ENCODE results near the gene PDZD2. TPM values are rescaled to one million over a fixed set of nuclear protein-coding genes. Genes with fewer than 3 reads are reported as not detected.
"Not testable (repeated sequence)": the region's sequence is repeated elsewhere in the genome, so short reads cannot be mapped to it uniquely, and the experiment has no call there.

PDZD2 gene
- total RNA-seq, 2 donors from 2014 or later: 1.4 to 3.0 TPM

GRCh38 chr5:32109236-32109635 lies 470.3 kb downstream of the PDZD2 start:
- ATAC-seq (no peak), DNase-seq (no peak)
- no peak overlapping the region for H3K27ac Mint-ChIP-seq
- H3K36me3 Mint-ChIP-seq (ENCODE audit: low read depth): peaks cover 5% of the 10 kb centered on the region
- H3K9me3 ChIP-seq (ENCODE audit: control insufficient read depth, low read length, poor library complexity, severe bottlenecking): no peaks in the 10 kb centered on the region
- H3K4me3 Mint-ChIP-seq: no peak overlapping the region
- peaks cover 5% of the 10 kb centered on the region for H3K4me1 Mint-ChIP-seq
- H3K27me3 Mint-ChIP-seq: no peaks in the 10 kb centered on the region

DNA sequence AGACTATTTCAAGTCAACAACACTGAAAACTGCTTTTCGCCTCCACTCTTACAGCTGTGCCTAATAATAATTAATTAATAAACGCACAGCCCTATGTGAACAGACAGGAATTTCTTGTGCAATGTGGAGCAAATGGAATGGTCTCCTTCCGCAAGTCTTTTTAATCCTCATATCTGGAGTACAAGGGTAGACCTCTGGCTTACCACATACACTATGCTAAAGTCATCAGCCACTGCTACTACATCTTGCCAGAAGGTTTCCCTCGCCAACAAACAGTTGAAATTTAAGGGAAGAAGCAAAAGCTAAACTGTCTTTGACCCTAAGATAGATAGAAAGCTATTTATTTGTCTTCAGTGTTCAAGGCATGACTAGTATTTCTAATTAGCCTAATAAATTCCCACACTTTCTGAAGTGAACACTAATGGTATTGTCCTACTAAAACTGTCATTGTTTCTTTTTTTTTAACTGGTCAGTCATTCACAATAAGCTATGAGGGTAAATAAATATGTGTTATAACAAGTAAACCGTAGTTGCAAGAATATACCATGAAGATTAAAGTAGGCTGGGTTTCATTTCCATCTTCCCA lies 471.3 kb downstream of the PDZD2 start:
- Mint-ChIP-seq H3K27me3 (no peaks in the 10 kb centered on the region), H3K4me1 (peaks cover 5% of the 10 kb centered on the region), H3K27ac (no peak overlapping the region), H3K4me3 (no peak overlapping the region), H3K36me3 (ENCODE audit: low read depth) (peaks cover 5% of the 10 kb centered on the region)
- no peak for DNase-seq
- H3K9me3 ChIP-seq (ENCODE audit: control insufficient read depth, low read length, poor library complexity, severe bottlenecking): no peaks in the 10 kb centered on the region
- no peak for ATAC-seq

DNA sequence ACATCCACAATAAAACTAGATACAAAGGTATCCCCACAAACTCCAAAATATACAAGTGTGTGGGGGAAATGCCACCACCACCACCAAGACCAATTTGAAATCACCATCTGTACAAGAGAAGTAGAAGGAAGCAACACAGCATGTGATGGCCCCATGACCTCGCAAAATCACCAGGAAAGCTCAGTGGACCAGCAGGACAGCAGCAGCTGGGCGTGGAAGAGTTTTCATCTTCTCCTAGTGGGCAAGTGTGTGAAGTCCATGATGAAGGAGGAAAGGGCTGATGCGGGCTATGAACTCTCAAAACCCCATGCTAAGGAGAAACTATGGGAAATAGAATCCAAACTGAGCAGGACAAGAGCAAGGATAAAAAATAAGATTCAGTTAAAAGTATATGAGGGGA lies 477.1 kb downstream of the PDZD2 start:
- peak overlapping the region; percentile 74 for H3K27ac Mint-ChIP-seq

GRCh38 chr5:32116574-32117313 lies 477.8 kb downstream of the PDZD2 start:
- ATAC-seq (no peak), DNase-seq (no peak)
- Mint-ChIP-seq H3K27me3 (no peaks in the 10 kb centered on the region), H3K4me3 (no peak overlapping the region), H3K27ac (peak overlapping the region; percentile 74), H3K4me1 (peaks cover 22% of the 10 kb centered on the region), H3K36me3 (ENCODE audit: low read depth) (peaks cover 10% of the 10 kb centered on the region)
- H3K9me3 ChIP-seq (ENCODE audit: control insufficient read depth, low read length, poor library complexity, severe bottlenecking): no peaks in the 10 kb centered on the region

More for the DNA sequence above, 477.1 kb downstream of the PDZD2 start:
- no peaks in the 10 kb centered on the region for H3K27me3 Mint-ChIP-seq
- no peak for DNase-seq
- peaks cover 26% of the 10 kb centered on the region for H3K4me1 Mint-ChIP-seq
- peaks cover 11% of the 10 kb centered on the region for H3K36me3 Mint-ChIP-seq (ENCODE audit: low read depth)
- H3K9me3 ChIP-seq (ENCODE audit: control insufficient read depth, low read length, poor library complexity, severe bottlenecking): no peaks in the 10 kb centered on the region
- no peak overlapping the region for H3K4me3 Mint-ChIP-seq
- no peak for ATAC-seq

GRCh38 chr5:32118922-32119321 lies 480.0 kb downstream of the PDZD2 start:
- H3K4me1 Mint-ChIP-seq: peaks cover 25% of the 10 kb centered on the region
- ATAC-seq; H3K9me3 ChIP-seq (ENCODE audit: control insufficient read depth, low read length, poor library complexity, severe bottlenecking); DNase-seq; H3K36me3 Mint-ChIP-seq (ENCODE audit: low read depth); H3K4me3 Mint-ChIP-seq; H3K27me3 Mint-ChIP-seq: not testable (repeated sequence)
- peak overlapping the region; percentile 27 for H3K27ac Mint-ChIP-seq

DNA sequence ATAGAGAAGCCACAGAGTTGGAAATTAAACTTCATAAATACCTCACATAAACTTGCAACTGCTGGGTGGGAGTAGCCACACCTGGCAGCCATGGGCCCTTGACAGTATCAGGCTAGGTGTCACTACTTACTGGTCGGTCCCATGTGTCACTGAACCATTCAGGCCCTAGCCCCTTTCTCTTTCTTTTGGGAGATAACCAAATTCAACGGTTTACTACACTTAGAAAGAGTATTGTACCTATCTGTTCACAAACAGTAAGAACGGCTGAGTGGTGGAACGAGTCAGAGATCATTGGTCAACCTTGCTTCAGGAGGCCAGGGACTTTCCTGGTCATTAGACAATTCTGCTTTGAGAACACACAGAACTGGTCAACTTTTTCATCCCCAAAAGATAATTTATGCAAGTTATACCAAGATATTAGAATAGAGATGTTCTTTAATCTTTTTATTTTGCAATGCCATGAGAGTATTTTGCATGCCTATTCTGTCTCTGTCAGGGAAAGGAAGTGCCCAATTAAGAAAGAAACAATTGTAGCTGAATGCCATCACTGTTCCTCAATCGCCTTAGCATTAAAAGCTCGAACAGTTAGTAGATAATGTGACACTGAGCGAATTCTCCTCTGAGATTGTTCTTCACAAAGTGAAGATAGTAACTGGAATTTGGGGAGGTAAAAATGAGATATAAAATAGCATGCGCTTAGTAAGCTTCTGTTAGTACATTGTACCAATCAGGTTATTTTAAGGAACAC lies 484.3 kb downstream of the PDZD2 start:
- Mint-ChIP-seq H3K27me3 (no peaks in the 10 kb centered on the region), H3K4me1 (peaks cover 9% of the 10 kb centered on the region), H3K27ac (no peak overlapping the region), H3K4me3 (no peak overlapping the region), H3K36me3 (ENCODE audit: low read depth) (peaks cover 5% of the 10 kb centered on the region)
- DNase-seq (no peak), ATAC-seq (no peak)
- no peaks in the 10 kb centered on the region for H3K9me3 ChIP-seq (ENCODE audit: control insufficient read depth, low read length, poor library complexity, severe bottlenecking)

- no peaks in the 10 kb centered on the region for H3K9me3 ChIP-seq (ENCODE audit: control insufficient read depth, low read length, poor library complexity, severe bottlenecking)
- peaks cover 5% of the 10 kb centered on the region for H3K36me3 Mint-ChIP-seq (ENCODE audit: low read depth)
- H3K4me1 Mint-ChIP-seq: peaks cover 9% of the 10 kb centered on the region
- H3K4me3 Mint-ChIP-seq: no peak overlapping the region
- no peaks in the 10 kb centered on the region for H3K27me3 Mint-ChIP-seq
- DNase-seq: no peak
- no peak overlapping the region for H3K27ac Mint-ChIP-seq
- ATAC-seq: no peak
These were observed 485.2 kb downstream of the PDZD2 start for GRCh38 chr5:32123889-32124676.

DNA sequence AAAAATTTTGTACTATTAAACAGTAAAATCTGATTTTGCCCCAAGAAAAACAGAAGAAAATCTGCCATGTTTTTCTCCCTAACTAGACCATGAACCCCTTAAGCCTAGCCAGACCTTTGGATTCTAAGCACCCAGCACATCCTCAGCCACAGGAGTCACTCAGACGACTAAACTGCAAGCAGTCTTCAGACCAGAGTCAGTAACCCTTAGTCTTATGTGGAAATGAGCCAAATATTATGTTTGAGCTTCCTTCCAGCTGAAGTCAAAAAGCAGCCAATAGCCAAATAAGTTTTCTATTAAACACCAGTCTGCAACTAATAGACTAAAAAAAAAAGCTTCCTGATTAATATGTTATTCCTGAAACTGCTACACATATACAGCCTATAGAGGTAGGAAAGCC lies 487.8 kb downstream of the PDZD2 start:
- H3K36me3 Mint-ChIP-seq (ENCODE audit: low read depth): no peaks in the 10 kb centered on the region
- H3K27ac Mint-ChIP-seq: no peak overlapping the region
- ATAC-seq (no peak), DNase-seq (no peak)
- no peaks in the 10 kb centered on the region for H3K9me3 ChIP-seq (ENCODE audit: control insufficient read depth, low read length, poor library complexity, severe bottlenecking)
- H3K4me3 Mint-ChIP-seq: no peak overlapping the region
- peaks cover 16% of the 10 kb centered on the region for H3K4me1 Mint-ChIP-seq
- no peaks in the 10 kb centered on the region for H3K27me3 Mint-ChIP-seq

DNA sequence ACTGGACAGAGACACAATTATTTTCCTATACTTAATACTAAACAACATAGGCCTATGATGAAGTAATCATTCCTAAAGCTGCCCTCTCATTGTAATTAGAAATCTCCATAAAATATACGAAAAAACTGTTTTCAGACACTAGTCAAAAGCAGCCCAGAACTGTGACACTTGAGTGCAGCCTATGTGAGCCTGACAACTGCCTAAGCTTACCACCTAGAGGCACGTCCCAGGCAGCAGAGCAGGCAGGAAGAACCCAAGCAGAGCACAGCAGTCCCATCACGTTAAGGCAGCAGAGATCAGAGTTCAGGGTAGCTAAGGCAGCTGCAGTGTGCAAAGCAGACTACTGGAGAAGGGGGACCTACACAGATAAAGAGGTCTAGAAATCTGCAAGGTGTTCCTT lies 488.8 kb downstream of the PDZD2 start:
- Mint-ChIP-seq H3K36me3 (ENCODE audit: low read depth) (no peaks in the 10 kb centered on the region), H3K4me1 (peaks cover 19% of the 10 kb centered on the region), H3K27ac (peak overlapping the region; percentile 80), H3K27me3 (no peaks in the 10 kb centered on the region), H3K4me3 (no peak overlapping the region)
- DNase-seq: no peak
- H3K9me3 ChIP-seq (ENCODE audit: control insufficient read depth, low read length, poor library complexity, severe bottlenecking): no peaks in the 10 kb centered on the region
- no peak for ATAC-seq

- H3K4me1 Mint-ChIP-seq: peaks cover 21% of the 10 kb centered on the region
- no peaks in the 10 kb centered on the region for H3K27me3 Mint-ChIP-seq
- H3K4me3 Mint-ChIP-seq: no peak overlapping the region
- no peak for ATAC-seq
- no peak for DNase-seq
- H3K27ac Mint-ChIP-seq: peak overlapping the region; percentile 80
- H3K36me3 Mint-ChIP-seq (ENCODE audit: low read depth): peaks cover 3% of the 10 kb centered on the region
- H3K9me3 ChIP-seq (ENCODE audit: control insufficient read depth, low read length, poor library complexity, severe bottlenecking): no peaks in the 10 kb centered on the region
These were observed 490.2 kb downstream of the PDZD2 start for GRCh38 chr5:32129074-32129598.

- no peaks in the 10 kb centered on the region for H3K27me3 Mint-ChIP-seq
- peak overlapping the region; percentile 19 for H3K27ac Mint-ChIP-seq
- H3K4me3 Mint-ChIP-seq: no peak overlapping the region
- no peaks in the 10 kb centered on the region for H3K9me3 ChIP-seq (ENCODE audit: control insufficient read depth, low read length, poor library complexity, severe bottlenecking)
- ATAC-seq: no peak
- no peak for DNase-seq
- peaks cover 6% of the 10 kb centered on the region for H3K36me3 Mint-ChIP-seq (ENCODE audit: low read depth)
- H3K4me1 Mint-ChIP-seq: peaks cover 25% of the 10 kb centered on the region
These were observed 491.9 kb downstream of the PDZD2 start for GRCh38 chr5:32130865-32131264.

DNA sequence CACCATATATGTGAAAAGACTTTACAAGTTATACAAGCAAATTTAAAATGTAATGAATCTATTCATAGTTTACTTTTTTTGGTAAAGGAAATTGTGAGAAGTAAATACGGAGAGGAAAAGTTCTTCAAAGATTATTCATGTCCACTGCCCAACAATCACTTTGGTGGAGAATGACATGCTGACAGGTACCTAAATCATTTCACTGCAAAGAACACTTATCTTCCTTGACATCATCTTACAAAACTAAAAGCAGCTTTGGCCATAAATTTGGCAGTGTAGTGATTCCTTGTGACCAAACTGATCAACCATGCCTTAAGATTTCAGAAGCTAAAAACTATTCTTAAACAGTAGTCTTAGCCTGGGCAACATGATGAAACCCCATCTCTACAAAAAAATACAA lies 492.7 kb downstream of the PDZD2 start:
- H3K27ac Mint-ChIP-seq: no peak overlapping the region
- H3K36me3 Mint-ChIP-seq (ENCODE audit: low read depth): peaks cover 6% of the 10 kb centered on the region
- no peaks in the 10 kb centered on the region for H3K9me3 ChIP-seq (ENCODE audit: control insufficient read depth, low read length, poor library complexity, severe bottlenecking)
- peaks cover 25% of the 10 kb centered on the region for H3K4me1 Mint-ChIP-seq
- H3K4me3 Mint-ChIP-seq: no peak overlapping the region
- ATAC-seq: no peak
- no peak for DNase-seq
- no peaks in the 10 kb centered on the region for H3K27me3 Mint-ChIP-seq

- Mint-ChIP-seq H3K4me3 (no peak overlapping the region), H3K4me1 (peaks cover 25% of the 10 kb centered on the region), H3K27ac (peak overlapping the region; percentile 67), H3K27me3 (no peaks in the 10 kb centered on the region), H3K36me3 (ENCODE audit: low read depth) (peaks cover 6% of the 10 kb centered on the region)
- DNase-seq (no peak), ATAC-seq (no peak)
- H3K9me3 ChIP-seq (ENCODE audit: control insufficient read depth, low read length, poor library complexity, severe bottlenecking): no peaks in the 10 kb centered on the region
These were observed 493.8 kb downstream of the PDZD2 start for GRCh38 chr5:32132757-32133156.
